Lower leg skin (tissue), 4 donors: Measurements from ENCODE around the gene TBC1D2. TPM values are rescaled to one million over a fixed set of nuclear protein-coding genes. Genes with fewer than 3 reads are reported as not detected.

Experiments
- DNase-seq, 2 donors: peaks; one replicate each; pipeline ENCODE4 v3.0.0-alpha.2; 2019; ENCODE audit warnings: low spot score in 2 of 2
- H3K4me3 ChIP-seq: fragments of 200-600 bp; sonication (generic); 2 replicates; pipeline ENCODE4 v1.5.1; 2017; ENCODE audit warnings: mild to moderate bottlenecking, low read depth; ENCODE audit not compliant: poor library complexity, severe bottlenecking
- POLR2A ChIP-seq, 2 donors: fragments of 450-650 bp; IDR thresholded peaks; one replicate each; pipeline ENCODE4 v1.6.1; 2016 to 2017; ENCODE audit warnings: antibody characterized with exemption in 2 of 2, mild to moderate bottlenecking in 1 of 2, moderate library complexity in 1 of 2
- WGBS, 2 donors: methylation state at CpG; one replicate each; pipeline ENCODE4 v1.1.5; 2018; 5-methylcytosine and 5-hydroxymethylcytosine counted together
- intact Hi-C: fragments of 100-400 bp; cut with DNase I; formaldehyde crosslinking; loops from one replicate; pipeline ENCODE4 v1.15.0; 2023; ENCODE audit warnings: low total_unique reads
- microRNA-seq, 2 donors: library from miRNA; unstranded; fragments of <30 nt; microRNA quantifications; one replicate each; pipeline ENCODE4, GENCODE V29; 2016; ENCODE audit warnings: borderline replicate concordance in 2 of 2, borderline number of aligned reads in 1 of 2
- total RNA-seq, 4 donors: library from RNA; depleted of rRNA; stranded (reverse); fragments of >200 nt; gene quantifications; one replicate each; pipeline ENCODE4 v1.1.0, GENCODE V29; 2016
- TF ChIP-seq, protein P1 (sequence below), 3 donors: fragments of 450-650 bp; IDR thresholded peaks; one replicate each; pipeline ENCODE4 v1.5.1; 2016; ENCODE audit warnings: antibody characterized with exemption in 3 of 3, mild to moderate bottlenecking in 3 of 3, moderate library complexity in 2 of 3

The TBC1D2 gene
- total RNA-seq, 4 donors from 2014 or later, result 35.4 to 56.3 (median 45.9) TPM

GRCh38 chr9:98152526-98152925 lies 102.9 kb downstream of the TBC1D2 start:
- DNase-seq, result no peak
- no peak overlapping the region for H3K4me3 ChIP-seq
- TF ChIP-seq, protein P1, sequence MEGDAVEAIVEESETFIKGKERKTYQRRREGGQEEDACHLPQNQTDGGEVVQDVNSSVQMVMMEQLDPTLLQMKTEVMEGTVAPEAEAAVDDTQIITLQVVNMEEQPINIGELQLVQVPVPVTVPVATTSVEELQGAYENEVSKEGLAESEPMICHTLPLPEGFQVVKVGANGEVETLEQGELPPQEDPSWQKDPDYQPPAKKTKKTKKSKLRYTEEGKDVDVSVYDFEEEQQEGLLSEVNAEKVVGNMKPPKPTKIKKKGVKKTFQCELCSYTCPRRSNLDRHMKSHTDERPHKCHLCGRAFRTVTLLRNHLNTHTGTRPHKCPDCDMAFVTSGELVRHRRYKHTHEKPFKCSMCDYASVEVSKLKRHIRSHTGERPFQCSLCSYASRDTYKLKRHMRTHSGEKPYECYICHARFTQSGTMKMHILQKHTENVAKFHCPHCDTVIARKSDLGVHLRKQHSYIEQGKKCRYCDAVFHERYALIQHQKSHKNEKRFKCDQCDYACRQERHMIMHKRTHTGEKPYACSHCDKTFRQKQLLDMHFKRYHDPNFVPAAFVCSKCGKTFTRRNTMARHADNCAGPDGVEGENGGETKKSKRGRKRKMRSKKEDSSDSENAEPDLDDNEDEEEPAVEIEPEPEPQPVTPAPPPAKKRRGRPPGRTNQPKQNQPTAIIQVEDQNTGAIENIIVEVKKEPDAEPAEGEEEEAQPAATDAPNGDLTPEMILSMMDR (IDR thresholded peaks at IDR 0.05), result no peak
- no peak for TF ChIP-seq POLR2A (IDR thresholded peaks at IDR 0.05)
- intact Hi-C loops, result no loop called here

- DNase-seq, result no peak
- H3K4me3 ChIP-seq, result no peak overlapping the region
- 77 to 79% methylated on average over 3 of the region's 3 CpGs for WGBS, 2 donors
- TF ChIP-seq POLR2A (IDR thresholded peaks at IDR 0.05), result no peak
- TF ChIP-seq, protein P1 (IDR thresholded peaks at IDR 0.05), result no peak
- intact Hi-C loops, result no loop called here
These were observed 104.7 kb downstream of the TBC1D2 start for GRCh38 chr9:98150721-98151120.

GRCh38 chr9:98150164-98150563 lies 105.3 kb downstream of the TBC1D2 start:
- intact Hi-C loops, result no loop called here
- TF ChIP-seq, protein P1 (IDR thresholded peaks at IDR 0.05), result no peak
- no peak for TF ChIP-seq POLR2A (IDR thresholded peaks at IDR 0.05)
- no peak overlapping the region for H3K4me3 ChIP-seq
- 83 to 90% methylated on average over 7 of the region's 7 CpGs for WGBS, 2 donors
- no peak for DNase-seq

DNA sequence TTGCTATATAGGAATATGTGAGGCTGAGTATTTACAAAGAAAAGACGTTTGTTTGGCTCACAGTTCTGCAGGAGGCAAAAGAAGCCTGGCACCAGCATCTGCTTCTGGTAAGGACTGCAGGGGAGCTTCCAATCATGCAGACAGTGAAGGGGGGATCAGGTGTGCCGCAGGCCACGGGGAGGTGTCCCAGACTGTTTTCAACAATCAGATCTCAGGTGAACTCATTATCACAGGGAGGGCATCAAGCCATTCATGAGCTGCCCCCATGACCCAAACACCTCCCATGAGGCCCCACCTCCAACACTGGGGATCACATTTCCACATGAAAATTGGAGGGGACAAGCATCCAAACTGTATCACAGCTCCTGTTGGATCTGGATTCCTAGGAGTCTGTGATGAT lies 106.0 kb downstream of the TBC1D2 start:
- intact Hi-C loops, result no loop called here
- TF ChIP-seq POLR2A (IDR thresholded peaks at IDR 0.05), result no peak
- TF ChIP-seq, protein P1 (IDR thresholded peaks at IDR 0.05), result no peak
- H3K4me3 ChIP-seq, result no peak overlapping the region
- WGBS, 2 donors, result 60 to 71% methylated on average over 3 of the region's 3 CpGs
- DNase-seq, result no peak

Small RNA genes lying within 50 kb of the gene (microRNA-seq; reads per million reads assigned to microRNA genes)
- gene MIR6854, result 0 to 1.7 reads per million in 2 donors

Other genes starting within 250 kb of the TBC1D2 start
- gene NANS, start 198.9 kb downstream of the TBC1D2 start, total RNA-seq, result 10 to 100 TPM; 26.5 to 46.0 (median 40.5) TPM
- gene TRIM14, start 136.4 kb downstream of the TBC1D2 start, total RNA-seq, result 10 to 100 TPM; 12.0 to 17.5 (median 16.3) TPM
- gene CORO2A, start 63.0 kb downstream of the TBC1D2 start, total RNA-seq, result 10 to 100 TPM; 20.8 to 31.4 (median 25.4) TPM